ENCODE data around the gene FAM171A1.
A peak's percentile ranks its signal among the peaks of the same experiment; 100 is the strongest.
"Not testable (repeated sequence)": the region's sequence is repeated elsewhere in the genome, so short reads cannot be mapped to it uniquely, and the experiment has no call there.

FAM171A1 gene

GRCh38 chr10:15209827-15210509 lies 161.1 kb downstream of the FAM171A1 start:
- DNase-seq (ENCODE audit: low read depth): peak; percentile 68

- no peak for DNase-seq (ENCODE audit: low read depth)
Measured at GRCh38 chr10:15208221-15208620, 162.9 kb downstream of the FAM171A1 start.

- DNase-seq (ENCODE audit: low read depth): not testable (repeated sequence)
Measured at GRCh38 chr10:15207410-15207809, 163.7 kb downstream of the FAM171A1 start.

- DNase-seq (ENCODE audit: low read depth): no peak
Measured at GRCh38 chr10:15202639-15203038, 168.4 kb downstream of the FAM171A1 start.

- not testable (repeated sequence) for DNase-seq (ENCODE audit: low read depth)
Measured at GRCh38 chr10:15202301-15202621, 168.8 kb downstream of the FAM171A1 start.

- no peak for DNase-seq (ENCODE audit: low read depth)
Measured at GRCh38 chr10:15201589-15202300, 169.3 kb downstream of the FAM171A1 start.

GRCh38 chr10:15200626-15201025 lies 170.5 kb downstream of the FAM171A1 start:
- DNase-seq (ENCODE audit: low read depth): no peak

GRCh38 chr10:15197911-15198310 lies 173.2 kb downstream of the FAM171A1 start:
- DNase-seq (ENCODE audit: low read depth): no peak

- DNase-seq (ENCODE audit: low read depth): no peak
Measured at GRCh38 chr10:15197276-15197675, 173.8 kb downstream of the FAM171A1 start.

- no peak for DNase-seq (ENCODE audit: low read depth)
Measured at GRCh38 chr10:15196021-15196834, 174.9 kb downstream of the FAM171A1 start.

- DNase-seq (ENCODE audit: low read depth): no peak
Measured at GRCh38 chr10:15189133-15189885, 181.8 kb downstream of the FAM171A1 start.

GRCh38 chr10:15188603-15189002 lies 182.5 kb downstream of the FAM171A1 start:
- no peak for DNase-seq (ENCODE audit: low read depth)

- no peak for DNase-seq (ENCODE audit: low read depth)
Measured at GRCh38 chr10:15183689-15184481, 187.2 kb downstream of the FAM171A1 start.

GRCh38 chr10:15182540-15183207 lies 188.4 kb downstream of the FAM171A1 start:
- DNase-seq (ENCODE audit: low read depth): no peak

- DNase-seq (ENCODE audit: low read depth): no peak
Measured at GRCh38 chr10:15181576-15182156, 189.4 kb downstream of the FAM171A1 start.

GRCh38 chr10:15180736-15181135 lies 190.4 kb downstream of the FAM171A1 start:
- DNase-seq (ENCODE audit: low read depth): no peak

GRCh38 chr10:15176269-15176668 lies 194.8 kb downstream of the FAM171A1 start:
- DNase-seq (ENCODE audit: low read depth): no peak

- no peak for DNase-seq (ENCODE audit: low read depth)
Measured at GRCh38 chr10:15175587-15175986, 195.5 kb downstream of the FAM171A1 start.

- DNase-seq (ENCODE audit: low read depth): no peak
Measured at GRCh38 chr10:15172306-15172840, 198.7 kb downstream of the FAM171A1 start.

All from activated T-cell treated with anti-CD3 and anti-CD28 coated beads for 24 hours (primary cell).